Choroid plexus epithelial cell (primary cell): ENCODE data around the gene RELL1.

Experiments used
- DNase-seq: peaks from one replicate; pipeline ENCODE4 v3.0.0-alpha.2; 2010; ENCODE audit warnings: low read depth
- H3K4me3 ChIP-seq: 2 replicates; pipeline ENCODE4 v1.5.1; 2011; ENCODE audit warnings: low read depth, mild to moderate bottlenecking, control low read depth, low read length, moderate library complexity
- TF ChIP-seq, protein P1 (sequence below): conservative IDR thresholded peaks from 2 replicates; pipeline ENCODE4 v1.5.1; 2011; ENCODE audit warnings: low read depth, mild to moderate bottlenecking, control low read depth, inconsistent platforms, low read length, moderate library complexity

Gene RELL1

DNA sequence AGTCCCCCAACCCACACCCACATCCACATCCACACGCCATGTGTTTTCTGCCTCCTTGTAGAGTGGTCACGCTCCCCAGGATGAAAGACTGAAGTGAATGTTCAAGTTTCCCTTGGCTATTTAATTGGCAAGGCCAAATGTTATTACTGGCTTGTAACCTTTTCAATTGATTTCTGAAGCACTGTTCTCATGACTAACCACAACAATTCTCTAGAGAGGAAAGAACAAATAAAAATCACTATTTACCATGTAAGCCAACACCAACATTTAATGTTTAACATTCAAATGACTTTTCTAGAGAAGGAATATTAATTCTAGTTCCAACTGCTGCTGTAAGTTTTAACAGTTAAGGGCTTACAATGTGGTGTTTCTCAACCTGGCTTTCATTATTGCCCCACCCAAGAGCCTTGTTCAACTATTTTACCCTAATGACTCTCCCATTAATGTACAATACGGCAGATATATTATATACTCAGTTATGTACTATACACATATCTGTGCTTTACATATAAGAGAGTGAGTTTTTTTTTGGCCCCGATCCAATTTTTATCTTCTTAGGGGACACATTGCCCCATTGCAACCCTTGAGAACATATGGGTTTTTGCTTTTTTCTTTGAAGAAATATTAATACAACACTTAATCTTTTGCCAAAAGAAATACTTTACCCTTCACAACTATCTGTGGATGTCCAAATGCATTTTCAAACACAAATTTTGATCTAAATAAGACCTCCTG is 46.5 kb downstream of the RELL1 start:
- DNase-seq = no peak
- no peak overlapping the region for H3K4me3 ChIP-seq

DNA sequence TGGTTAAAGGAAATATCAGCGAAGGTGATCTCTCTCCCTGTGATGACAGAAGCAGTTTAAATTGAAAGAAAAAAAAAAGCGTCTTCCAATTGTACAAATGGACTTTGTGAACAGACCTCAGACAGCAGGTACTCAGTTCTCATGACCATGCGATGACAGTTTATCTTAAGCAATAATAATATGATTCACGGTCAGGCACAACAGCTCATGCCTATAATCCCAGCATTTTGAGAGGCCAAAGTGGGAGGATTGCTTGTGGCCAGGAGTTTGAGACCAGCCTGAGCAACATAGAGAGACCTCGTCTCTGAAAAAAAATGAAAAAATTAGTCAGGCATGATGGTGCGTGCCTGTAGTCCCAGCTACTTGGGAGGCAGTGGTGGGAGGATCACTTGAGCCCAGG is 51.0 kb downstream of the RELL1 start:
- H3K4me3 ChIP-seq = no peak overlapping the region
- no peak for DNase-seq
- TF ChIP-seq, protein P1, sequence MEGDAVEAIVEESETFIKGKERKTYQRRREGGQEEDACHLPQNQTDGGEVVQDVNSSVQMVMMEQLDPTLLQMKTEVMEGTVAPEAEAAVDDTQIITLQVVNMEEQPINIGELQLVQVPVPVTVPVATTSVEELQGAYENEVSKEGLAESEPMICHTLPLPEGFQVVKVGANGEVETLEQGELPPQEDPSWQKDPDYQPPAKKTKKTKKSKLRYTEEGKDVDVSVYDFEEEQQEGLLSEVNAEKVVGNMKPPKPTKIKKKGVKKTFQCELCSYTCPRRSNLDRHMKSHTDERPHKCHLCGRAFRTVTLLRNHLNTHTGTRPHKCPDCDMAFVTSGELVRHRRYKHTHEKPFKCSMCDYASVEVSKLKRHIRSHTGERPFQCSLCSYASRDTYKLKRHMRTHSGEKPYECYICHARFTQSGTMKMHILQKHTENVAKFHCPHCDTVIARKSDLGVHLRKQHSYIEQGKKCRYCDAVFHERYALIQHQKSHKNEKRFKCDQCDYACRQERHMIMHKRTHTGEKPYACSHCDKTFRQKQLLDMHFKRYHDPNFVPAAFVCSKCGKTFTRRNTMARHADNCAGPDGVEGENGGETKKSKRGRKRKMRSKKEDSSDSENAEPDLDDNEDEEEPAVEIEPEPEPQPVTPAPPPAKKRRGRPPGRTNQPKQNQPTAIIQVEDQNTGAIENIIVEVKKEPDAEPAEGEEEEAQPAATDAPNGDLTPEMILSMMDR = no peak

More for the DNA sequence above, 46.5 kb downstream of the RELL1 start:
- TF ChIP-seq, protein P1 = no peak

DNA sequence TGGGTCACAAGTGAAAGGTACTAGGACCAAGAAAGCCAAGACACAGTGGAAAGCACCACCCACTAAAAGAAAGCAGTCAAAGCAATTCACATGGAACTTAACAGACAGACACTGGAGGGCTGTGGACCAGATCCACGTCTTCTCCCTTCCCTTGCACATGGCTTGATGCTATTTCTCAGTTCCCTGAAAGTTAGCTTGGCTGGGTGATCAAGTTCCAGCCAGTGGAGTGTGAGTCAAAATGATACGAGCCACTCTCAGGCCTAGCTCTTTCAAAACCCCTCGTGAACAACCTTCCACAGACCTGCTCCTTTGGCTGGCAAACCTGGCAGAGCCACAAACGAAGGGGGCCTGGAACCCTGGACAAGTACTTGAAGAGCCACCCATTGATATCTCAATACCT is 52.0 kb downstream of the RELL1 start:
- TF ChIP-seq, protein P1 = no peak
- no peak overlapping the region for H3K4me3 ChIP-seq
- no peak for DNase-seq

DNA sequence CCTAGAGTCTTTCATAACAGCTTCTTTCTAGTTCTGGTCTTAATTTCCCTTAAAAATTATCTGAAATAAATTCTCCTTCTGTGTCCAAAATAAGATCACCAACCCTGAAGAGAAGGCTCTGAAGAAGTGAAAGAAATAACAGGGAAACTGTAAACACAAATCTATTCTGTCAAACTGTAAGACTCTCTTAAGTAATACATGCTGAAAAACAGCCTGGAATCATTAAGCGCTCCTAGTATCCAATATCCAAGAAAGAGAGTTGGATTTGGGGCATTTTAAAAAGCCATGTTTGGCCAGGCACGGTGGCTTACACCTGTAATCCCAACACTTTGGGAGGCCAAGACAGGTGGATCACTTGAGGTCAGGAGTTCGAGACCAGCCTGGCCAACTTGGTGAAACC is 53.3 kb downstream of the RELL1 start:
- H3K4me3 ChIP-seq = no peak overlapping the region
- TF ChIP-seq, protein P1 = no peak
- no peak for DNase-seq

DNA sequence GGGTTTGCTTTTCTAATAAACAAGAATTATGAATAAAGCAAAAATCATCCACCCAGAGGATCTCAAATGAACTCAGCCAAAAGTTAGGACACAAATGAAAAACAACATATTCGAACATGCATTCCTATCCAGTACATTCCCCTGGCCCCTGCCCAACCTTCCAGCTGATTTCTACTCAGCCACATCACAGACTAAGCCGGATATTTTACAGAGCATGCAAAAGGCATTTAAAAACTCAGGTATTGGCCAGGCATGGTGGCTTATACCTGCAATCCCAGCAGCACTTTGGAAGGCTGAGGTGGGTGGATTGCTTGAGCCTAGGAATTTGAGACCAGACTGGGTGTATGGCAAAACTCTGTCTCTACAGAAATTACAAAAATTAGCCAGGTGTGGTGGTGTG is 54.6 kb downstream of the RELL1 start:
- TF ChIP-seq, protein P1 = no peak
- no peak overlapping the region for H3K4me3 ChIP-seq
- DNase-seq = peak; percentile 88

DNA sequence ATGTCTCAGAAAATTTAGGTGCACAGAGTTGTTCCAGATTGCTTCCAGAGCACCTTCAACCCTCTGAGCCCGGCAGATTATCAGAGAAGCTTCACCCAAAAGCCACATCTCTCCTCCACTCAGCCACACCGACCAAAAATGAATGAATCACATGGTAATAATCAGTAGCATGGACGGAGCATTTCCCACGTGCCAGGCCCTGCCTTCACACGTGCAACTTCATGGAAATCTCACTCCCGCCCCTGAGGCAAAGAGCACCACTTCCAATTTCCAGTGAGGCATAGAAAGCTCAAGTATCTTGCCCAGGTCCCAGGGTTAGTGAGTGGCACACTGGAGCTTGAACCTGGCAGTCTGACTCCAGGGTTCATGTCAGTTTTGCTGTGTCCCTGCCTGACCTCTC is 56.5 kb downstream of the RELL1 start:
- no peak for DNase-seq
- TF ChIP-seq, protein P1 = no peak
- no peak overlapping the region for H3K4me3 ChIP-seq

DNA sequence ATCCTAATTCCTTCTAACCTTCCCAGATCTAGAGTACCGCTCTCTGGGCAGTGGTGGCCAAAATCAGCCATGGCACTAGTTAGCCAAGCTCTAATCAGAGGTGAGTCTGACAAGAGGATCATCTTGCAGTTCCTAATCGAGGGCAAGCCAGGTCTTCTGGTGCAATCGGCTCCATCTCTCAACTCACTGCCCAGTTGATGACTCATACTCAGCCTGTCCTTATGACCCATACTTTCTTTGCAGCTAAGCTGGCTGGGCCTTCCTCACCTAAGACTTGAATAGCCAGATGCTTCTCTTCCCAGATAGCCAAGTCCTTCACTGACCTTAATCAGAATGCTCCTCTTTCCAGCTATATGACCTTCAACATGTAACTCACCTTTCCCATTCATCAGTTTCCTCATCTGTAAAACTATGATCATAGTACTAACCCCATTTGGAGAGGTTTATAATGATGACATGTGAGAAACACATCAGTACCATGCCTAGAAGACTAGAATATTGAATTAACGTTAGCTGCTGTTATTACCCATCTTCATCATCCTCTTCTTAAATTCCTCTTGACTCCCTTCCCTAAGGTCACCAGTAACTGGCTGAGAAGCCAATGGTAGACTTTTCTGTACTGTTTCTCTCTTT is 57.1 kb downstream of the RELL1 start:
- peak; percentile 90 for DNase-seq
- TF ChIP-seq, protein P1 = no peak
- H3K4me3 ChIP-seq = no peak overlapping the region
